Vagina (tissue), 2 donors: ENCODE data around the gene TELO2.

Experiments used
- POLR2A ChIP-seq, 2 donors: fragments of 450-650 bp; IDR thresholded peaks; one replicate each; pipeline ENCODE4 v1.6.1; 2017; ENCODE audit warnings: antibody characterized with exemption in 2 of 2, mild to moderate bottlenecking in 2 of 2, moderate library complexity in 2 of 2
- POLR2AphosphoS5 ChIP-seq, 2 donors: sonication (generic); formaldehyde crosslinking; IDR thresholded peaks; one replicate each; pipeline ENCODE4 v1.9.0; 2017; ENCODE audit warnings: antibody characterized with exemption in 2 of 2, mild to moderate bottlenecking in 2 of 2, low read depth in 1 of 2; ENCODE audit not compliant: insufficient read depth in 1 of 2
- TF ChIP-seq, protein P1 (sequence below), 3 experiments: fragments of 450-650 bp in 2 of 3; fragments of 200-600 bp in 1 of 3; sonication (generic) in 1 of 3; IDR thresholded peaks; one replicate each; pipeline ENCODE4 v1.5.1; 2017 to 2019; ENCODE audit warnings: antibody characterized with exemption in 3 of 3, mild to moderate bottlenecking in 2 of 3, moderate library complexity in 2 of 3

- TF ChIP-seq, protein P1, sequence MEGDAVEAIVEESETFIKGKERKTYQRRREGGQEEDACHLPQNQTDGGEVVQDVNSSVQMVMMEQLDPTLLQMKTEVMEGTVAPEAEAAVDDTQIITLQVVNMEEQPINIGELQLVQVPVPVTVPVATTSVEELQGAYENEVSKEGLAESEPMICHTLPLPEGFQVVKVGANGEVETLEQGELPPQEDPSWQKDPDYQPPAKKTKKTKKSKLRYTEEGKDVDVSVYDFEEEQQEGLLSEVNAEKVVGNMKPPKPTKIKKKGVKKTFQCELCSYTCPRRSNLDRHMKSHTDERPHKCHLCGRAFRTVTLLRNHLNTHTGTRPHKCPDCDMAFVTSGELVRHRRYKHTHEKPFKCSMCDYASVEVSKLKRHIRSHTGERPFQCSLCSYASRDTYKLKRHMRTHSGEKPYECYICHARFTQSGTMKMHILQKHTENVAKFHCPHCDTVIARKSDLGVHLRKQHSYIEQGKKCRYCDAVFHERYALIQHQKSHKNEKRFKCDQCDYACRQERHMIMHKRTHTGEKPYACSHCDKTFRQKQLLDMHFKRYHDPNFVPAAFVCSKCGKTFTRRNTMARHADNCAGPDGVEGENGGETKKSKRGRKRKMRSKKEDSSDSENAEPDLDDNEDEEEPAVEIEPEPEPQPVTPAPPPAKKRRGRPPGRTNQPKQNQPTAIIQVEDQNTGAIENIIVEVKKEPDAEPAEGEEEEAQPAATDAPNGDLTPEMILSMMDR (IDR thresholded peaks at IDR 0.05) = no peak
- TF ChIP-seq POLR2A (IDR thresholded peaks at IDR 0.05) (no peak), POLR2AphosphoS5 (IDR thresholded peaks at IDR 0.05; ENCODE audit: insufficient read depth in 1 of 2, low read depth in 1 of 2) (no peak)
Measured at GRCh38 chr16:1458977-1459341, 34.2 kb upstream of the TELO2 start.
